Spleen (tissue), 7 donors: ENCODE data around the gene PANK1.

Source experiments
- CTCF ChIP-seq, 11 experiments: fragments of 200-600 bp in 7 of 11; fragments of 450-650 bp in 4 of 11; sonication (generic) in 4 of 11; IDR thresholded peaks in 8 of 11; conservative IDR thresholded peaks in 3 of 11; 1 replicate in 7 of 11; 2 replicates in 4 of 11; pipeline versions ENCODE4 v1.4.0 to v1.8.0; 2016 to 2021; ENCODE audit warnings: antibody characterized with exemption in 11 of 11, inconsistent platforms in 4 of 11, mild to moderate bottlenecking in 1 of 11
- POLR2AphosphoS5 ChIP-seq, 3 donors: sonication (generic); formaldehyde crosslinking; IDR thresholded peaks; one replicate each; pipeline ENCODE4 v1.5.1; 2017; ENCODE audit warnings: antibody characterized with exemption in 3 of 3
- donor health status: DM: no; HTN: no; CAD: no; lungs with moderate emphysema.
- donor health status: DM: no; HTN: no; CAD: no.
- donor health status: DM: no; HTN: no; CAD: no.

- TF ChIP-seq CTCF (IDR thresholded peaks at IDR 0.05 in 8 of 11, conservative IDR thresholded peaks at IDR 0.05 in 3 of 11) (no peak), POLR2AphosphoS5 (IDR thresholded peaks at IDR 0.05) (no peak)
Measured at GRCh38 chr10:89553064-89553734, 91.8 kb downstream of the PANK1 start.
